Measurements from ENCODE around the gene ZNRF1. TPM values are rescaled to one million over a fixed set of nuclear protein-coding genes. Genes with fewer than 3 reads are reported as not detected.

Gene ZNRF1
- total and polyA plus RNA-seq, 2 donors from 2014 or later = 10.8 to 23.1 TPM

GRCh38 chr16:75107505-75107904, 108.7 kb downstream of the ZNRF1 start:
- no peak for FAIRE-seq
- DNase-seq = no peak
- H3K27ac ChIP-seq (ENCODE audit: low read depth in 2 of 2, low read length in 2 of 2) = peak overlapping the region in 1 of 2 donors; percentile 46
- no peaks in the 10 kb centered on the region for H3K36me3 ChIP-seq (ENCODE audit: control insufficient read depth in 2 of 3, insufficient read depth in 3 of 3, low read length in 3 of 3)
- H3K27me3 ChIP-seq (ENCODE audit: control insufficient read depth, insufficient read depth, low read length) = no peaks in the 10 kb centered on the region
- H3K9me3 ChIP-seq (ENCODE audit: control insufficient read depth in 2 of 3, insufficient read depth in 1 of 3, low read length in 3 of 3) = no peaks in the 10 kb centered on the region
- H3K4me1 ChIP-seq (ENCODE audit: control insufficient read depth in 2 of 3, insufficient read depth in 2 of 3, low read depth in 1 of 3, low read length in 3 of 3) = peaks cover 0 to 39% (median 35%) of the 10 kb centered on the region in 3 donors
- intact Hi-C loops (cut with DNase I) = no loop called here
- no peak overlapping the region for H3K9ac ChIP-seq (ENCODE audit: low read length in 3 of 3)
- H3K4me3 ChIP-seq (ENCODE audit: low read length in 3 of 3) = no peak overlapping the region
- no peak for TF ChIP-seq CTCF (IDR thresholded peaks at IDR 0.05; ENCODE audit: borderline replicate concordance, extremely low read depth, insufficient read depth)

GRCh38 chr16:75108792-75109731, 110.2 kb downstream of the ZNRF1 start:
- peak; percentile 56 for FAIRE-seq
- peak overlapping the region in 1 of 3 donors; percentile 56 for H3K9ac ChIP-seq (ENCODE audit: low read length in 3 of 3)
- H3K27ac ChIP-seq (ENCODE audit: low read depth in 2 of 2, low read length in 2 of 2) = peak overlapping the region; percentile 86 to 93

GRCh38 chr16:75109732-75110243, 111.0 kb downstream of the ZNRF1 start:
- FAIRE-seq (no peak), DNase-seq (peak in 1 of 5 donors; percentile 82)
- no peaks in the 10 kb centered on the region for H3K9me3 ChIP-seq (ENCODE audit: control insufficient read depth in 2 of 3, insufficient read depth in 1 of 3, low read length in 3 of 3)
- H3K9ac ChIP-seq (ENCODE audit: low read length in 3 of 3) = peak overlapping the region in 1 of 3 donors; percentile 56
- intact Hi-C loops (cut with DNase I) = loop anchor here (5.0 kb wide), 1 partner anchor 112 kb away; the partner anchor contains the start of gene ZNRF1
- no peaks in the 10 kb centered on the region for H3K27me3 ChIP-seq (ENCODE audit: control insufficient read depth, insufficient read depth, low read length)
- H3K27ac ChIP-seq (ENCODE audit: low read depth in 2 of 2, low read length in 2 of 2) = peak overlapping the region; percentile 86 to 93
- peaks cover 0 to 39% (median 35%) of the 10 kb centered on the region in 3 donors for H3K4me1 ChIP-seq (ENCODE audit: control insufficient read depth in 2 of 3, insufficient read depth in 2 of 3, low read depth in 1 of 3, low read length in 3 of 3)
- H3K4me3 ChIP-seq (ENCODE audit: low read length in 3 of 3) = peak overlapping the region in 1 of 3 donors; percentile 33
- no peaks in the 10 kb centered on the region for H3K36me3 ChIP-seq (ENCODE audit: control insufficient read depth in 2 of 3, insufficient read depth in 3 of 3, low read length in 3 of 3)
- no peak for TF ChIP-seq CTCF (IDR thresholded peaks at IDR 0.05; ENCODE audit: borderline replicate concordance, extremely low read depth, insufficient read depth)

More at GRCh38 chr16:75108792-75109731, 110.2 kb downstream of the ZNRF1 start:
- Histone ChIP-seq H3K27me3 (ENCODE audit: control insufficient read depth, insufficient read depth, low read length) (no peaks in the 10 kb centered on the region), H3K9me3 (ENCODE audit: control insufficient read depth in 2 of 3, insufficient read depth in 1 of 3, low read length in 3 of 3) (no peaks in the 10 kb centered on the region), H3K4me3 (ENCODE audit: low read length in 3 of 3) (peak overlapping the region in 1 of 3 donors; percentile 33), H3K4me1 (ENCODE audit: control insufficient read depth in 2 of 3, insufficient read depth in 2 of 3, low read depth in 1 of 3, low read length in 3 of 3) (peaks cover 0 to 39% (median 35%) of the 10 kb centered on the region in 3 donors), H3K36me3 (ENCODE audit: control insufficient read depth in 2 of 3, insufficient read depth in 3 of 3, low read length in 3 of 3) (no peaks in the 10 kb centered on the region)
- intact Hi-C loops (cut with DNase I) = no loop called here
- TF ChIP-seq CTCF (IDR thresholded peaks at IDR 0.05; ENCODE audit: borderline replicate concordance, extremely low read depth, insufficient read depth) = no peak
- peak; percentile 75 to 97 (median 86) for DNase-seq
